Stimulated activated CD4-positive, alpha-beta T cell treated with anti-CD3 and anti-CD28 coated beads, Interleukin-15, amount 100 ng/mL, for 1 hour (primary cell): ENCODE results near the gene RAB40B.
A peak's percentile ranks its signal among the peaks of the same experiment; 100 is the strongest.
"Not testable (repeated sequence)": the region's sequence is repeated elsewhere in the genome, so short reads cannot be mapped to it uniquely, and the experiment has no call there.

Experiments used
- DNase-seq, 2 donors: peaks; one replicate each; pipeline ENCODE4 v3.0.0-alpha.2; 2020; ENCODE audit warnings: low read depth in 1 of 2, low spot score in 1 of 2

The RAB40B gene

GRCh38 chr17:82698065-82698973 is at the start of gene RAB40B:
Gene RAB40B, minus strand, starts transcription at chr17:82698698. Its CDS starts 102 bp downstream, at chr17:82698596.
- peak; percentile 96 to 99 for DNase-seq

GRCh38 chr17:82745524-82745923 is 47.0 kb upstream of the RAB40B start:
- DNase-seq = no peak

- DNase-seq = not testable (repeated sequence)
Observed at GRCh38 chr17:82744736-82745135, 46.2 kb upstream of the RAB40B start.

- no peak for DNase-seq
Observed at GRCh38 chr17:82743344-82744219, 45.1 kb upstream of the RAB40B start.

GRCh38 chr17:82740906-82741759 is 42.6 kb upstream of the RAB40B start:
- no peak for DNase-seq

- no peak for DNase-seq
Observed at GRCh38 chr17:82737967-82738877, 39.7 kb upstream of the RAB40B start.

- no peak for DNase-seq
Observed at GRCh38 chr17:82736511-82737185, 38.1 kb upstream of the RAB40B start.

- DNase-seq = no peak
Observed at GRCh38 chr17:82734987-82735866, 36.7 kb upstream of the RAB40B start, which contains the start of gene FN3K. Gene FN3K, plus strand, starts transcription at chr17:82735615. Its CDS starts 22 bp downstream, at chr17:82735637.

GRCh38 chr17:82732118-82732743 is 33.7 kb upstream of the RAB40B start:
- no peak for DNase-seq

- no peak for DNase-seq
Observed at GRCh38 chr17:82729479-82730260, 31.2 kb upstream of the RAB40B start.

- no peak for DNase-seq
Observed at GRCh38 chr17:82726427-82726826, 27.9 kb upstream of the RAB40B start.

GRCh38 chr17:82723169-82723807 is 24.8 kb upstream of the RAB40B start:
- DNase-seq = no peak

- DNase-seq = no peak
Observed at GRCh38 chr17:82722341-82723013, 24.0 kb upstream of the RAB40B start.

- DNase-seq = no peak
Observed at GRCh38 chr17:82720204-82720603, 21.7 kb upstream of the RAB40B start.

- DNase-seq = no peak
Observed at GRCh38 chr17:82718986-82719685, 20.6 kb upstream of the RAB40B start.
